DMS 273 treated with DMSO at 0.1 percent for 48 hours (cell line): Measurements from ENCODE around the gene PEX14.
"Not testable (repeated sequence)": the region's sequence is repeated elsewhere in the genome, so short reads cannot be mapped to it uniquely, and the experiment has no call there.

Source experiments
- DNase-seq: peaks from one replicate; lab custom pipeline; 2025; lab: John Stamatoyannopoulos, UW

PEX14 gene

GRCh38 chr1:10474613-10475507 lies at the start of gene PEX14:
Gene PEX14 (plus strand): TSS chr1:10474950. CDS start chr1:10474967, 17 bp downstream.
- DNase-seq = peak; percentile 74

DNA sequence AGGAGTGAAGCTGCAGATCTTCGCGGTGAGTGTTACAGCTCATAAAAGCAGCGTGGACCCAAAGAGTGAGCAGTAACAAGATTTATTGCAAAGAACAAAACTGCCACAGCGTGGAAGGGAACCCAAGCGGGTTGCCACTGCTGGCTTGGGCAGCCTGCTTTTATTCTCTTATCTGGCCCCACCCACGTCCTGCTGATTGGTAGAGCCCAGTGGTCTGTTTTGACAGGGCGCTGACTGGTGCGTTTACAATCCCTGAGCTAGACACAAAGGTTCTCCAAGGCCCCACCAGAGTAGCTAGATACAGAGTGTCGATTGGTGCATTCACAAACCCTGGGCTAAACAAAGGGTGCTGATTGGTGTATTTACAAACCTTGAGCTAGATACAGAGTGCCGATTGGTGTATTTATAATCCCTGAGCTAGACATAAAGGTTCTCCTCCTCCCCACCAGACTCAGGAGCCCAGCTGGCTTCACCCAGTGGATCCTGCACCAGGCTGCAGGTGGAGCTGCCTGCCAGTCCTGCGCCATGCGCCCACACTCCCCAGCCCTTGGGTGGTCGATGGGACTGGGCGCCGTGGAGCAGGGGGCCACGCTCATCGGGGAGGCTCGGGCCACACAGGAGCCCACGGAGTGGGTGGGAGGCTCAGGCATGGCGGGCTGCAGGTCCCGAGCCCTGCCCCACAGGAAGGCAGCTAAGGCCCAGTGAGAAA lies 48.8 kb upstream of the PEX14 start:
- DNase-seq = not testable (repeated sequence)

DNA sequence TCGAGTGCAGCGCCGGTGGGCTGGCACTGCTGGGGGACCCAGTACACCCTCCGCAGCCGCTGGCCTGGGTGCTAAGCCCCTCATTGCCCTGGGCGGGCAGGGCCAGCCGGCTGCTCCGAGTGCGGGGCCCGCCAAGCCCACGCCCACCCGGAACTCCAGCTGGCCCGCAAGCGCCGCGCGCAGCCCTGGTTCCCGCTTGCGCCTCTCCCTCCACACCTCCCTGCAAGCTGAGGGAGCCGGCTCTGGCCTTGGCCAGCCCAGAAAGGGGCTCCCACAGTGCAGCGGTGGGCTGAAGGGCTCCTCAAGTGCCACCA lies 48.3 kb upstream of the PEX14 start:
- not testable (repeated sequence) for DNase-seq

DNA sequence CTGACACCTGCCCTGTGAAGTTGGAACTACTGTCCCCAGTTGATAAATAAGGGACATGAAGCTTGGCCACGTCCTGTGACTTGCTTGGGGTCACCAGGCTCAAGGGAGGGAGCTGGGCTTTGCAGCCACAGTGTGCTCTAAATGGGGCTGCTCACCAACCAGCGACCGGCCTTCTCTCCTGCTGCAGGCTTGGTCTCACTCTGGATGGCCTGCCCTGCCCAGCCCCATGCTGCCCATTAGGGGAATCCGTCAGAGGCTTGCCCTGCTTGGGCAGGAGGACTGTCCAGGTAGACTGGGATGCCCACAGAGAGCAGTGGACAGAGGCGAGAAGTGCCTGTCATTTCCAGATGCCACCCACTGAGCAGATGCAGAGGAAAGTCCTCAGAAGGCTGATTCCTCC lies 45.8 kb upstream of the PEX14 start:
- no peak for DNase-seq

- DNase-seq = no peak
These were observed 44.9 kb upstream of the PEX14 start for GRCh38 chr1:10429868-10430215.

GRCh38 chr1:10430216-10431069 lies 44.3 kb upstream of the PEX14 start, which contains the start of gene CENPS:
Gene CENPS (plus strand): TSS chr1:10430433. CDS start chr1:10430518, 85 bp downstream.
- DNase-seq = peak; percentile 67

DNA sequence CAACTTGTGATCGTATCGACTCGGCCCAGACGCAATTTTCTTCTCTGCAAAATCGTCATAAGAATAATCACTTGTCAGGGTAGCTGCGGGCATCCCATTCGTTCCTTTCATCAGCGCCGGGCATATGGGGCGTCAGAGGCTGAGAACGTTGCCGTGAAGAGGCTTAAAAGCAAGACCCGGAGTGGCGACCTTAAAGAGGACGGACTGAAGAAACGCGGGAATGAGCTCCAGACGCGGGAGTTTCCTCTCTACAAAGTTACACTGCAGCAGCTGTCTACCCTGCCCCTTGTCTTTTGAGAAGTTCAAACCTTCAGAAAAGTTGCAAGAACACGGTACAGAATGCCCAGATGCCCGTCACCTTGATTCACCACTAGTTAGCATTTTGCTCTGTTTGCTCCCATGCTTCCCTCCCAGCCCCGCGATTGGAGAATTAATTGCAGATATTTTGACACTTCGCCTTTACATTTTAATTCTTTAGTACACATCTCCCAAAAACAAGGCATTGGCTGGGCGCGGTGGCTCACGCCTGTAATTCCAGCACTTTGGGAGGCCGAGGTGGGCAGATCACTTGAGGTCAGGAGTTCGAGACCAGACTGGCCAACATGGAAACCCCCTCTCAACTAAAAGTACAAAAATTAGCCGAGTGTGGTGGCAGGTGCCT lies 43.5 kb upstream of the PEX14 start:
- DNase-seq = no peak

- no peak for DNase-seq
These were observed 41.6 kb upstream of the PEX14 start for GRCh38 chr1:10432910-10433700.

GRCh38 chr1:10433790-10434189 lies 41.0 kb upstream of the PEX14 start:
- no peak for DNase-seq

DNA sequence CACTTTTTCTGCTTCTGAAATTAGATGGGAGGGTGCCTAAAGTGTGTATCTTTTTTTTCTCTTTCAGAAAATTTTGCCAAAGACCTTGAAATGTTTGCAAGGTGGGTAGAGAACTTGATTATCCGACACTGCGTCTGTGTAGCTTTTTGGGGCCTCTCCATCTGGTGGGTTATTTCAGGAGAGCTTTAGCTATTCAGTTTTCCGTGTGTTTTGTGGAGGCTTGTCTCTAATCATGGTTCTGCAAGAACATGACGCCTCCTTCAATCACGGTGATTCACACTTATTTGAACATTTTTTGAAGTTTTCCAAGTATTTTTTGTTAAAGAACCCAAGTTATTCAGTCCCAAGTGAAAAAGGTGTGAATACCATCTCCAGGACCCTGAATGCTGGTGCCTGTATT lies 40.2 kb upstream of the PEX14 start:
- DNase-seq = no peak

GRCh38 chr1:10437052-10437451 lies 37.7 kb upstream of the PEX14 start:
- DNase-seq = no peak

- DNase-seq = no peak
These were observed 36.0 kb upstream of the PEX14 start for GRCh38 chr1:10438677-10439163.

DNA sequence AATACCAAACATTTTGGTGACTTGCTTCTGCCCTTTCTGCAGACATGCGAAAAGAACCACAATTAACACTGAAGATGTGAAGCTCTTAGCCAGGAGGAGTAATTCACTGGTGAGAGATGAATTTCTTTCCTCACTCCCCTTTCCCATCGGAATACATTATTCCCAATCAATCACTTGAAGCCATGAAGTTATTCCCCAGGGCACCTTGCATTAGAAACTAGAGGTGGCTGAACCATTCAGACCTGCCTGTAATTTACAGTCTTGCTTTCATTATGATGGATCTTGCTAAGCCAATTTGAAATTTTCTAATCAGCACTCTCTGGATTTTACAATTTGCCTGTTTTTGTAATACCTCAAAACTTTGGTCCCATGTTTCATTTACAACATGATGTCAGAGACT lies 34.4 kb upstream of the PEX14 start:
- DNase-seq = no peak

DNA sequence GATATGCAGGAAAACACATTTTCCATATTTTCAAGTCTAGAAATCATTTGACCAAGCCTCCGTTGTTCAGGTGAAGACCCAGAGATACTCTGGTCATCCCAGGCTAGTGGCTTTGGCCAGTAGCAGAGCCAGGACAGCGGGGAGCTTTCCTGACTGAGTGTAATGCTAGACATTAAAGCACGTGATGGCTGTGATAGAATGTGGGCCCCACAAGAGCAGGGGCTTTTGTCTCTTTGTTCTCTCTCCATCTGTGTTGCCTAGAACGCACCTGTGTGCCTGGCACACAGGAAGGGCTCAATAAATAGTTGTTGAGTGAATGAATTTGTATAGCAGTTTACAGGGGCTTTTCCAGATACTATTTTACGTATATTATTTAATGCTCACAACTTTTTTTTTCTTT lies 34.0 kb upstream of the PEX14 start:
- no peak for DNase-seq

DNA sequence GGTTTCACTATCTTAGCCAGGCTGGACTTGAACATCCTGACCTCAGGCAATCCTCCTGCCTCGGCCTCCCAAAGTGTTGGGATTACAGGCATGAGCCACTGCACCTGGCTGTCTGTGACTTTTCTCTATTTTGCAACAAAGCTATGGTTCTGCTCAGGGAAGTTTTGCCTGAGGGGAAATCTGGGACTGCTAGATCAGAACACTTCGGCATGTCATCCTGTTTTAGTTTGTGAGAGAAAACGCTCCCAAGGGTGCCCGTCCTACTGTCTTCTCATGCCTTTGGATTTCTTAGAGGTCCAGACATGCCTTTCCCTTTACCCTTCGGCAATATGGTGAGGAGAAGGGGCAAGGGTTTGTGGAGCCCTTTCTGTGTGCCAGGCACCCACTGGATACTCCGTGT lies 30.5 kb upstream of the PEX14 start:
- no peak for DNase-seq

DNA sequence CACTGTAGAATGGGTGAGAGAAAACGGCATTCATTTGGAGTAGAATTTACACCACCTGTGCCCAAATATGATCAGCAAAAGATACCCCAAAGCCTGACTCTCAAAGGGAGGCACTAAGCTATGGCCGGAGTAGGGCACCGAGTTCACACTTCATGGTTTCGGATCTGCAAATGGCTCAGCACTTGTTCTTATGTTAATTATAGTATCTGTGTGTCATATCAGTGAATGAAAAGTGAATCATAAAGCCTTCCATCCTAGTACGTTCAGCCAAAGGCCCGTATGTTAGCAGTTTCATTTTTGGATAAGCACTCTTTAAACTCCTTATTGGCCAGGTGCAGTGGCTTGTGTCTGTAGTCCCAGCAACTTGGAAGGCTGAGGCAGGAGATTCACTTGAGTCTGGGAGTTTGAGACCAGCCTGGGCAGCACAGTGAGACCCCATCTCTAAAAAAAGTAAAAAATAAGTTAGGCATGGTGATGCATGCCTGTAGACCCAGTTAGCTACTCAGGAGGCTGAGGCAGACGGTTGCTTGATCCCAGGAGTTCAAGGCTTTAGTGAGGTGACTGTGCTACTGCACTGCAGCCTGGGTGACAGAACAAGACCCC lies 29.9 kb upstream of the PEX14 start:
- DNase-seq = no peak

DNA sequence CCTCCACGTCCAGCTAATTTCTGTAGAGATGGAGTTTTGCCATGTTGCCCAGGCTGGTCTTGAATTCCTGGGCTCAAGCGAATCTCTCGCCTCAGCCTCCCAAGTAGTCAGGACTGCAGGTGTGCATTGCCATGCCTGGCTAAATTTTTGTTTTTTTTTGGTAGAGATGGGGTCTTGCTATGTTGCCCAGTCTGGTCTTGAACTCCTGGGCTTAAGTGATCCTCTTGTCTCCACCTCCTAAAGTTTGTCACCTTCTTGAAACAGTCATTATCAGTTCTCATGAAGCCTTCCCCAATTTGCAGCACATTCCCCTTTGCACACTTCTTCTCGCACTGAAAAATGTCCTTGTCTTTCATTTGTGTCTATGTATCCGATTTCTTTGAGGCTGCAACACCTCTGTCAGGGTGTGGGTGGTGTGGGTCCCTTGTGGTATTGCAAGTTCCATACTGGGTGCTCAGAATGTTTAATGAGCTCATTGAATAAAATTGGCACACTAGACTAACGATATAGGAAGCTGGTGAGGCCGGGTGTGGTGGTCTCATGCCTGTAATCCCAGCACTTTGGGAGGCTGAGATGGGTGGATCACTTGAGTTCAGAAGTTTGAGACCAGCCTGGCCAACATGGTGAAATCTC lies 27.8 kb upstream of the PEX14 start:
- no peak for DNase-seq

DNA sequence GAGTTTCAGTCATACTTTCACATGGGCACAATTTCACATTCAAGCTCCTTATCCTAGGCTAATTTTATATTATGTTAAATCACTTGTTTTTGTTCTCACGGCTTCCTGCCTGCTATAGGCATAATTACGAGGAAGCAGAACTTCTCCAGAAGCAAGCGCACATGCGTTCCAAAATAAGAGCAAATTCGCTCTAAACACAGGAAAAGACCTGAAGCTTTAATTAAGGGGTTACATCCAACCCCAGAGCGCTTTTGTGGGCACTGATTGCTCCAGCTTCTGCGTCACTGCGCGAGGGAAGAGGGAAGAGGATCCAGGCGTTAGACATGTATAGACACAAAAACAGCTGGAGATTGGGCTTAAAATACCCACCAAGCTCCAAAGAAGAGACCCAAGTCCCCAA lies 25.0 kb upstream of the PEX14 start, which contains the start of gene CORT:
CORT (plus strand) TSS at position 281 of the 400 bp plus-strand sequence. CDS start 193 bp downstream, outside the sequence.
- DNase-seq = no peak

DNA sequence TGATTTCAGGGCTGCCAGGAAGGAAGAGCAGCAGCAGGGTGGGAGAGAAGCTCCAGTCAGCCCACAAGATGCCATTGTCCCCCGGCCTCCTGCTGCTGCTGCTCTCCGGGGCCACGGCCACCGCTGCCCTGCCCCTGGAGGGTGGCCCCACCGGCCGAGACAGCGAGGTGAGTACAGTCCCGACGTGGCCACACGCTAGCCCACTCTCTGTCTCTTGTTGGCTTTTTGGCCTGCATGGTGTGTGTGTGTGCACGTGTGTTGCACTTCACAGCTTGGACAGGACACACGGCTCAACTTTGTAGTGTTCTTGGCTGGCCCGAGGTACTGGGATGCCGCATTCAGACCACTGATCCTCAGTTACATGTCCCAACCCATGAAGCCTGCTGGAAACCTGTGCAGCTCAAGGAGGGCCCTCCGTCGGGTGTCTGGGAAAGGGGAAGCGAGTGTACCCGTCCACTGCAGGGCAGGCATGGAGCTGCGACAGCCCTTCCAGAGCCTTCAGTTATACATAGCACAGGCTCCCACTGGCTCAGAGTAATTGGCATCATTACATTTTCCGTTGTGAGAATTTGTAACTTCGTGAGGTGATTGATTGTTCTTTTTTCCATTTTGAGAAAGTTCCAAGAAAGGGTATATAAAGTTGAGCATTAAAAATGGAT lies 24.5 kb upstream of the PEX14 start:
- DNase-seq = no peak
